ENCODE data around the gene GFPT2.

The GFPT2 gene

DNA sequence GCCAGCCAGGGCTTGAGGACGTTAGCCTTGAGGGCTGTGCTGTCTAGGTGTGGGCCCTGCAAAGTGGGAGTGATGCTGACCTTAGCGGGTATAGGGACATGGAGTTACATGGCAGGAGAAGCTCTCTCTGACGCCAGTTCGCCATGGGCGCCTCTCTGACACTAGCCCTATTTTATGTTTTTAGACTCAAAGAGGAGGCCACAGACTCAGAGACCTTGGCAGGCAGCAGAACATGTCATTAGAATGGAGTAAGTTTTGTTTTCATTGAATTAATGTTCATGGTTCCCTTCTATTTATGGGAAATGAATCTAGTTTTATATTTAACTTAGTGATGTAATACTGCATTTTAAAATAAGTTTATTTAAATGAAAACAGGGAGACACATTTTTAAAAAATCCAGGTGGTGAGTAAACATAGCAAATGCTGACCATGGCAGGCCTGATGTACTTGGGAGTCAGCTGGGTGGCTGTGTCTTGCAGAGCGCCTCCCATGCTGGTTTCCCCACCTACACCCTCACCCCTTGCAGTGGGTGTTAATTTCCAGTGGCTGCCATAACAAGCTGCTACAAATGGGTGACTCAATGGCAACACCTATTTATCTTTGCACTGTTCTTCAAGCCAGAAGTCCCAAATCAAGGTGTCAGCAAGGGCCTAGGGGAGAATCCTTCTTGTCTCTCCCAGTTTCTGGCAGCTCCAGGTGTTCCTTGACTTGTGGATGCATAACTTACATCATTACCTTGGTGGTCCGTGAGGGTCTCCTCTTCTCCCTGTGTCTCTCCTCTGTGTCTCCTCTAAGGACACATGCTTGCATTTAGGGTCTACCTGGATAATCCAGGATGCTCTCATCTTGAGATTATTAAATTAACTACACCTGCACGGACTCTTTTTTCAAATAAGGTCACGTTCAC, 25.6 kb upstream of the GFPT2 start:
- no peak for DNase-seq (ENCODE audit: low read depth)
- no peak for TF ChIP-seq CTCF (IDR thresholded peaks at IDR 0.05; ENCODE audit: low read depth, low read length, missing control alignments)
- H3K4me3 ChIP-seq (ENCODE audit: low read depth, low read length) = no peak overlapping the region

- H3K4me3 ChIP-seq (ENCODE audit: low read depth, low read length) = no peak overlapping the region
- no peak for DNase-seq (ENCODE audit: low read depth)
- no peak for TF ChIP-seq CTCF (IDR thresholded peaks at IDR 0.05; ENCODE audit: low read depth, low read length, missing control alignments)
These were observed 24.5 kb upstream of the GFPT2 start for GRCh38 chr5:180377556-180378197.

- no peak for TF ChIP-seq CTCF (IDR thresholded peaks at IDR 0.05; ENCODE audit: low read depth, low read length, missing control alignments)
- no peak for DNase-seq (ENCODE audit: low read depth)
These were observed 23.4 kb upstream of the GFPT2 start for GRCh38 chr5:180376511-180376910.

GRCh38 chr5:180375955-180376354, 22.8 kb upstream of the GFPT2 start:
- no peak for DNase-seq (ENCODE audit: low read depth)
- no peak overlapping the region for H3K4me3 ChIP-seq (ENCODE audit: low read depth, low read length)
- no peak for TF ChIP-seq CTCF (IDR thresholded peaks at IDR 0.05; ENCODE audit: low read depth, low read length, missing control alignments)

More at GRCh38 chr5:180376511-180376910, 23.4 kb upstream of the GFPT2 start:
- H3K4me3 ChIP-seq (ENCODE audit: low read depth, low read length) = no peak overlapping the region

DNA sequence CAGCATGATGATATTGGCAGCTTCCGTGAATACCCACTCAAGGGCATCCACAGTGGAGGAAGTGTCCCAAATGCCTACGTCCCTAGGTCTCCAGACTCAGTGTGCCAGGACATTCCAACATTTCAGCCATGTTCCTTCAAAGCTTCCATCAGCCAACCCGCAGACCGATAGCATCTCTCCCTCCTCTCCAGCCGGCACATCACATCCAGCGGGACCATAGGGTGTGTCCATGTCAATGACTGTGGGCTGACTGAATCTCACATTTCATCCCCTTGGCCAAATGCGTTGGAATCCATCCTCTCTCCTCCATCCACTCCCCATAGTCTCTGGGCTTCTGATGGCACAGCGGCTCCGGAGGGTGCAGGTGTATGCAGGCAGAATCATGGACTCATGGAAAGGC, 22.2 kb upstream of the GFPT2 start:
- H3K4me3 ChIP-seq (ENCODE audit: low read depth, low read length) = no peak overlapping the region
- TF ChIP-seq CTCF (IDR thresholded peaks at IDR 0.05; ENCODE audit: low read depth, low read length, missing control alignments) = no peak
- no peak for DNase-seq (ENCODE audit: low read depth)

- H3K4me3 ChIP-seq (ENCODE audit: low read depth, low read length) = no peak overlapping the region
- DNase-seq (ENCODE audit: low read depth) = no peak
- TF ChIP-seq CTCF (IDR thresholded peaks at IDR 0.05; ENCODE audit: low read depth, low read length, missing control alignments) = no peak
These were observed 20.7 kb upstream of the GFPT2 start for GRCh38 chr5:180373870-180374269.

Measured in GM12864 (cell line).